Articular chondrocyte of knee joint (primary cell): ENCODE results near the gene NRG2. TPM values are rescaled to one million over a fixed set of nuclear protein-coding genes. Genes with fewer than 3 reads are reported as not detected.

Experiments used
- small RNA-seq: library from RNA; depleted of rRNA; stranded (forward); fragments of <200 nt; gene quantifications from one replicate; pipeline ENCODE3, GENCODE V24; 2012
- total RNA-seq: library from RNA; depleted of rRNA; stranded (reverse); fragments of >200 nt; gene quantifications from 2 replicates; pipeline ENCODE4 v1.2.3, GENCODE V29; 2012

Gene NRG2
- 0.78 and 1.6 TPM in 2 replicates for total RNA-seq

DNA sequence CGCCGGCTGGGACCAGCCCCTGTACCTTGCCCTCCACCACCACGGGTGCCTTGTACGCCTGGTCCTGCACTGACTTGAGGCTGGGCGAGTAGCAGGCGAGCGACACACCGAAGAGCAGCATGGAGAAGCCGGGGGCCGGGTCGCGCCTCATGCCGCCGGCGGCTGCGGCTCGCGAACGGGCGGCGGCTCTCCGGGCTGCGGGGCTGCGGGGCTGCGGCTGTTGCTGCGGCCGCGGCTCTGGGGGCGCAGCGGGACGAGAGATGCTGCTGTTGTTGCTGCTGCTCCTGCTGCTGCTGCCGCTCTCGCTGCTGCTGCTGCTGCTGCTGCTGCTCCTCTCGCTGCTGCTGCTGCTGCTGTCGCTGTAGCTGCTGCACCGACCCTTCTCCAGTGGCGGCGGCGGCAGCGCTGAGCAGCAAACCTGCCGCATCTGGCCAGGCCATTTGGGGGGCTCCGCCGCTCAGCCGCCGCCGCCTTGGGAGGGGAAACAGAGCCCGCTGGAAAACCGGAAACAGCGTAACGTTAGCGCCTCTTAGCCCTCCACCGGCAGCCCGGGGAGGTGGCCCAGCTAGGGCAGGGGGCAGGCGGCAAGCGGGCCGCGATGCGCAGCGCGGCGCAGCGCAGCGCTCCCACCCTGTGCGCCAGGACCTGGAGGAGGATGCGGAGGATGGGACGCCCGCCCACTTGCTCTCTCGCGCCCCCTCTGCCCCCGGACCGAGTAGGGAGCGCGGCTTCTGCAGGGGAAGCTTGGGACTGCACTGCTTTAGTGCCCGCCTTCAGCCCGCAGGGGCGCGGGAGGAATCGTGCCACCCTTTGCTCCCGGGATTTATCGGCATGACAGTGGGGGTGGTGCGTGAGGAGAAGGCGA, at the start of gene NRG2:
NRG2 (minus strand) TSS at position 657 of the 865 bp plus-strand sequence.

Small RNAs within 50 kb of the gene (small RNA-seq; reads per million reads assigned to genes)
- not detected for gene RF00019

Other genes starting within 250 kb of the NRG2 start
- 0.11 and 0.13 TPM in 2 replicates for gene PSD2, start 247.5 kb downstream of the NRG2 start, total RNA-seq
- 39.3 and 53.5 TPM in 2 replicates for gene PURA, start 70.8 kb upstream of the NRG2 start, total RNA-seq
- 17.0 and 19.9 TPM in 2 replicates for gene IGIP, start 82.6 kb upstream of the NRG2 start, total RNA-seq
- 19.3 and 22.6 TPM in 2 replicates for gene CYSTM1, start 131.9 kb upstream of the NRG2 start, total RNA-seq